NCI-H460 (cell line): ENCODE results near the gene CHPT1. TPM values are rescaled to one million over a fixed set of nuclear protein-coding genes. Genes with fewer than 3 reads are reported as not detected.

ENCODE experiments used
- DNase-seq: peaks from one replicate; pipeline ENCODE4 v3.0.0-alpha.2; 2016; ENCODE audit warnings: low read depth; ENCODE audit errors: extremely low read depth
- small RNA-seq, 2 experiments: library from RNA; depleted of rRNA; stranded (forward); fragments of <200 nt; gene quantifications; one replicate each; pipeline ENCODE3, GENCODE V24; 2014
- total RNA-seq: library from RNA; depleted of rRNA; stranded (reverse); fragments of >200 nt; shearing (Covaris generic); gene quantifications from 2 replicates; pipeline ENCODE4 v1.2.3, GENCODE V29; 2014; rRNA removed

CHPT1 gene
- total RNA-seq, 1 experiment from 2014 or later = 83.3 TPM

- no peak for DNase-seq
These were observed 63.9 kb downstream of the CHPT1 start for GRCh38 chr12:101761350-101761749.

GRCh38 chr12:101761781-101762180 lies 64.3 kb downstream of the CHPT1 start:
- no peak for DNase-seq

GRCh38 chr12:101763246-101763931 lies 65.9 kb downstream of the CHPT1 start:
- no peak for DNase-seq

- no peak for DNase-seq
These were observed 66.8 kb downstream of the CHPT1 start for GRCh38 chr12:101764051-101764792.

GRCh38 chr12:101767537-101767936 lies 70.1 kb downstream of the CHPT1 start:
- no peak for DNase-seq

GRCh38 chr12:101768781-101769180 lies 71.3 kb downstream of the CHPT1 start:
- DNase-seq = no peak

- no peak for DNase-seq
These were observed 72.4 kb downstream of the CHPT1 start for GRCh38 chr12:101769865-101770264.

- no peak for DNase-seq
These were observed 74.8 kb downstream of the CHPT1 start for GRCh38 chr12:101772012-101772775.

- DNase-seq = peak; percentile 69
These were observed 76.3 kb downstream of the CHPT1 start for GRCh38 chr12:101773650-101774162.

GRCh38 chr12:101775816-101776215 lies 78.4 kb downstream of the CHPT1 start:
- no peak for DNase-seq

- DNase-seq = no peak
These were observed 80.0 kb downstream of the CHPT1 start for GRCh38 chr12:101777485-101777884.

- no peak for DNase-seq
These were observed 80.5 kb downstream of the CHPT1 start for GRCh38 chr12:101777978-101778377.

Small RNAs within 50 kb of the gene (small RNA-seq; reads per million reads assigned to genes)
- gene RNU6-101P = 0 reads per million in 2 experiments
- gene RNY1P16 = 0 reads per million in 2 experiments

Other genes with a start within 250 kb of the CHPT1 start
- gene SPIC, start 222.3 kb upstream of the CHPT1 start, total RNA-seq = not detected in 2 replicates
- gene MYBPC1, start 102.7 kb upstream of the CHPT1 start, total RNA-seq = 0.15 and 0.17 TPM in 2 replicates
- gene SYCP3, start 41.8 kb downstream of the CHPT1 start, total RNA-seq = 0.14 TPM in 1 of 2 replicates, not detected in the other
- gene GNPTAB, start 133.3 kb downstream of the CHPT1 start, total RNA-seq = 11.6 and 17.6 TPM in 2 replicates
- gene DRAM1, start 179.9 kb downstream of the CHPT1 start, total RNA-seq = 26.6 and 30.8 TPM in 2 replicates